Body of pancreas (tissue), 4 donors: Measurements from ENCODE around the gene USP22.

Experiments used
- POLR2A ChIP-seq, 3 donors: fragments of 450-650 bp; IDR thresholded peaks; one replicate each; pipeline ENCODE4 v1.6.1; 2016; ENCODE audit warnings: antibody characterized with exemption in 3 of 3, mild to moderate bottlenecking in 2 of 3
- TF ChIP-seq, protein P1 (sequence below), 7 experiments: fragments of 450-650 bp in 4 of 7; fragments of 200-600 bp in 3 of 7; sonication (generic) in 3 of 7; IDR thresholded peaks; one replicate each; pipeline ENCODE4 v1.5.1; 2016 to 2019; ENCODE audit warnings: antibody characterized with exemption in 7 of 7

DNA sequence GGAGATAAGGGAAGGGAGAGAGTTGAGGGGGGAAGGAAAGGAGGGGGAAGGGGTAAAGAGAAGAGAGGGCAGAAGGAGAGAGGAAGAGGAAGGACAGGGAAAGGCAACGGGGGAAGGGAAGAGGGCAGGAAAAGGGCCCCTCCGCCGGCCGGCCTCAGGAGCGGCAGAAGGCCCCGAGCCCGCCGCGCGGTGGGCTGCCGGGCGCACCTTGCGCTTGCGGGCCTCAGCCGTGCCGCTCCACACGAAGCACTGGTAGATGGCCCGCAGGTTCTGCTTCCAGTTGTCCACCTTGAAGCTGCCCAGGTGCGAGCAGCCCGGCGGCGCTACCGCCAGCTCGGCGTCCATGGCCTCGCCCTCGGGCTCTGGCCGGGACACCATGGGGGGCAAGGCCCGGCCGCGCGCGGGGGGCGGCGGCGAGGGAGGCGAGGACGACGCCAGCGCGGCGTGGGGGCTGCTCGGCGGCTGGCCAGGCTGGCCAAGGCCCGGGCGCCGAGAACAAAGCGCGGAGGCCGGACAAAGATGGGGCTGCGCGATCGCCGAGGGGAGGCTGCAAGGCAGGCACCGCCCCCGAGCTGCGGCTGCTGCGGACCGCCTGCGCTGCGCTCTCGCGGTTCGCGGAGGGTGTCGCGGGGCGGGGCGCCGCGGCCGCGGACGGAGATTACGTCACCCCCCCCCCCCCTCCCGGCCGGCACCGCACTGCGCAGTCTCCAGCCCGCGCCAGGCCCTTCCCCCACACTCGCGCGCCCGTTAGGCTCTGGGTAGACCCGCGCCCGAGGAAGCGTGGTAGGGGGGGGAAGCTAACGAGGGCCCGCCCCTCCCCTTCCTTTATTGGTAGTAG, at the start of gene USP22:
- TF ChIP-seq, protein P1, sequence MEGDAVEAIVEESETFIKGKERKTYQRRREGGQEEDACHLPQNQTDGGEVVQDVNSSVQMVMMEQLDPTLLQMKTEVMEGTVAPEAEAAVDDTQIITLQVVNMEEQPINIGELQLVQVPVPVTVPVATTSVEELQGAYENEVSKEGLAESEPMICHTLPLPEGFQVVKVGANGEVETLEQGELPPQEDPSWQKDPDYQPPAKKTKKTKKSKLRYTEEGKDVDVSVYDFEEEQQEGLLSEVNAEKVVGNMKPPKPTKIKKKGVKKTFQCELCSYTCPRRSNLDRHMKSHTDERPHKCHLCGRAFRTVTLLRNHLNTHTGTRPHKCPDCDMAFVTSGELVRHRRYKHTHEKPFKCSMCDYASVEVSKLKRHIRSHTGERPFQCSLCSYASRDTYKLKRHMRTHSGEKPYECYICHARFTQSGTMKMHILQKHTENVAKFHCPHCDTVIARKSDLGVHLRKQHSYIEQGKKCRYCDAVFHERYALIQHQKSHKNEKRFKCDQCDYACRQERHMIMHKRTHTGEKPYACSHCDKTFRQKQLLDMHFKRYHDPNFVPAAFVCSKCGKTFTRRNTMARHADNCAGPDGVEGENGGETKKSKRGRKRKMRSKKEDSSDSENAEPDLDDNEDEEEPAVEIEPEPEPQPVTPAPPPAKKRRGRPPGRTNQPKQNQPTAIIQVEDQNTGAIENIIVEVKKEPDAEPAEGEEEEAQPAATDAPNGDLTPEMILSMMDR (IDR thresholded peaks at IDR 0.05), result no peak
- TF ChIP-seq POLR2A (IDR thresholded peaks at IDR 0.05), result peak; percentile 31 to 97 (median 62)
